ENCODE measurements around the gene IGSF1.

The IGSF1 gene

GRCh38 chrX:131316260-131316659 lies 27.2 kb upstream of the IGSF1 start:
- no peak for DNase-seq (ENCODE audit: insufficient read length, low spot score)
- FAIRE-seq: peak; percentile 32
- TF ChIP-seq CTCF (IDR thresholded peaks at IDR 0.05; ENCODE audit: insufficient read depth, missing control alignments): no peak

GRCh38 chrX:131308980-131309379 lies 19.9 kb upstream of the IGSF1 start:
- FAIRE-seq (peak; percentile 80), DNase-seq (ENCODE audit: insufficient read length, low spot score) (no peak)
- TF ChIP-seq CTCF (IDR thresholded peaks at IDR 0.05; ENCODE audit: insufficient read depth, missing control alignments): no peak

GRCh38 chrX:131306601-131307000 lies 17.5 kb upstream of the IGSF1 start:
- FAIRE-seq (no peak), DNase-seq (ENCODE audit: insufficient read length, low spot score) (no peak)
- no peak for TF ChIP-seq CTCF (IDR thresholded peaks at IDR 0.05; ENCODE audit: insufficient read depth, missing control alignments)

- FAIRE-seq (no peak), DNase-seq (ENCODE audit: insufficient read length, low spot score) (no peak)
- TF ChIP-seq CTCF (IDR thresholded peaks at IDR 0.05; ENCODE audit: insufficient read depth, missing control alignments): no peak
These were observed 16.8 kb upstream of the IGSF1 start for GRCh38 chrX:131305926-131306325.

GRCh38 chrX:131302701-131303100 lies 13.6 kb upstream of the IGSF1 start:
- no peak for TF ChIP-seq CTCF (IDR thresholded peaks at IDR 0.05; ENCODE audit: insufficient read depth, missing control alignments)
- DNase-seq (ENCODE audit: insufficient read length, low spot score) (no peak), FAIRE-seq (no peak)

GRCh38 chrX:131301155-131301554 lies 12.0 kb upstream of the IGSF1 start:
- FAIRE-seq: peak; percentile 88
- no peak for TF ChIP-seq CTCF (IDR thresholded peaks at IDR 0.05; ENCODE audit: insufficient read depth, missing control alignments)
- no peak for DNase-seq (ENCODE audit: insufficient read length, low spot score)

- DNase-seq (ENCODE audit: insufficient read length, low spot score): no peak
- no peak for FAIRE-seq
- TF ChIP-seq CTCF (IDR thresholded peaks at IDR 0.05; ENCODE audit: insufficient read depth, missing control alignments): no peak
These were observed 9.7 kb upstream of the IGSF1 start for GRCh38 chrX:131298846-131299245.
